CD4-positive, alpha-beta T cell (primary cell): ENCODE measurements around the gene RLBP1. TPM values are rescaled to one million over a fixed set of nuclear protein-coding genes. Genes with fewer than 3 reads are reported as not detected.

Source experiments
- ATAC-seq: fragments of 200-7000 bp; cut with Tn5 transposase; one replicate; pipeline ENCODE4 v1.10.0; 2022; ENCODE audit warnings: mild to moderate bottlenecking; ENCODE audit not compliant: poor library complexity
- CTCF ChIA-PET: fragments of 350-600 bp; sonication (Branson Sonifier 250); formaldehyde crosslinking; loops from one replicate; lab custom pipeline; 2021; ENCODE audit warnings: antibody characterized with exemption, inconsistent platforms; lab: Charles Lee
- POLR2A ChIA-PET: fragments of 350-600 bp; sonication (Branson Sonifier 250); formaldehyde crosslinking; loops from one replicate; lab custom pipeline; 2021; ENCODE audit warnings: antibody characterized with exemption, inconsistent platforms; lab: Charles Lee
- DNase-seq, 14 experiments: peaks; one replicate each; pipeline ENCODE4 v3.0.0-alpha.2; 2013 to 2020; ENCODE audit warnings: mixed read lengths in 2 of 14
- H3K27ac ChIP-seq, 2 donors: one replicate each; pipeline versions ENCODE4 v1.5.1 to v1.7.0; 2013; ENCODE audit warnings: low read length in 2 of 2, low read depth in 1 of 2, mild to moderate bottlenecking in 1 of 2
- H3K27me3 ChIP-seq, 2 experiments: 1 replicate in 1 of 2; 2 replicates in 1 of 2; pipeline versions ENCODE4 v1.6.1 to v1.7.0; 2013; ENCODE audit warnings: low read length in 2 of 2, control low read depth in 1 of 2, mild to moderate bottlenecking in 1 of 2, moderate library complexity in 1 of 2; ENCODE audit not compliant: insufficient read depth in 2 of 2, control insufficient read depth in 1 of 2
- H3K36me3 ChIP-seq: one replicate; pipeline ENCODE4 v1.6.1; 2013; ENCODE audit warnings: low read length, control low read depth; ENCODE audit not compliant: insufficient read depth
- H3K4me1 ChIP-seq: one replicate; pipeline ENCODE4 v1.6.1; 2013; ENCODE audit warnings: low read length, control low read depth; ENCODE audit not compliant: insufficient read depth
- H3K4me3 ChIP-seq: one replicate; pipeline ENCODE4 v1.5.1; 2013; ENCODE audit warnings: mild to moderate bottlenecking, low read length, moderate library complexity
- H3K9me3 ChIP-seq, 2 experiments: 1 replicate in 1 of 2; 2 replicates in 1 of 2; pipeline versions ENCODE4 v1.6.1 to v1.7.0; 2013; ENCODE audit warnings: low read length in 2 of 2, mild to moderate bottlenecking in 2 of 2, control low read depth in 1 of 2, moderate library complexity in 1 of 2; ENCODE audit not compliant: control insufficient read depth in 1 of 2, insufficient read depth in 1 of 2
- H3K27ac Mint-ChIP-seq: one replicate; pipeline ENCODE4 v1.8.0; 2020; ENCODE audit warnings: mixed read lengths
- H3K27me3 Mint-ChIP-seq: one replicate; pipeline ENCODE4 v1.8.0; 2021; ENCODE audit warnings: mixed read lengths
- H3K36me3 Mint-ChIP-seq: one replicate; pipeline ENCODE4 v1.8.0; 2021; ENCODE audit warnings: low read depth, mixed read lengths
- H3K4me1 Mint-ChIP-seq: one replicate; pipeline ENCODE4 v1.8.0; 2021; ENCODE audit warnings: low read depth, mixed read lengths
- H3K4me3 Mint-ChIP-seq: one replicate; pipeline ENCODE4 v1.8.0; 2020; ENCODE audit warnings: mild to moderate bottlenecking, mixed read lengths
- H3K9me3 Mint-ChIP-seq: one replicate; pipeline ENCODE4 v1.8.0; 2020; ENCODE audit warnings: mixed read lengths
- intact Hi-C, 2 experiments: fragments of 100-400 bp; cut with DNase I in 1 of 2; cut with micrococcal nuclease in 1 of 2; formaldehyde crosslinking; loops; one replicate each; pipeline versions ENCODE4 v1.15.1 to v1.9.0; 2023 to 2025; cut with DNase I, micrococcal nuclease
- total RNA-seq, 174 experiments: library from RNA in 2 of 174; stranded (reverse) in 2 of 174; gene quantifications; one replicate each; pipeline ENCODE4 v1.2.3 and lab custom pipeline; 2021 to 2026
- TF ChIP-seq, protein P1 (sequence below): fragments of 200-600 bp; IDR thresholded peaks from one replicate; pipeline ENCODE4 v1.8.0; 2022; ENCODE audit warnings: antibody characterized with exemption, mild to moderate bottlenecking

The RLBP1 gene
- total RNA-seq, 2 experiments from 2014 or later, result not detected

DNA sequence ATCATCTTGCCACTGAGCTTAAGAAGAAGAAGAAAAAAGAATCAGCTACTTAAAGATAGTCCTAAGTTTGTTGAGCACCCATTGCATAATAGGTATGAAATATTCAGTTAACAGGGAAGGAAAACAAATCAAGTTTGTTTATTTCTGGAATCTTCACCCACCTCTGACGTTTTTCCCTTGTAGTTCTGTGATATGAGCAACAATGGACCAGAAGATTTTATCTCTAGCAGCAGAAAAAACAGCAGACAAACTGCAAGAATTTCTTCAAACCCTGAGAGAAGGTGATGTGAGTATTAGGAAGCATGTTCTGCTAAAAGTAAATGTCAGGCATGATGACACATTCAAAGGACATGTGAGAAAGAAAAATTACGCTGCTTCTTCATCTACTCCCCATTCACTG, 26.1 kb upstream of the RLBP1 start:
- no peaks in the 10 kb centered on the region for H3K9me3 Mint-ChIP-seq
- H3K27me3 ChIP-seq, result no peaks in the 10 kb centered on the region
- ChIA-PET POLR2A (no interaction called here), CTCF (interaction anchor here (1.5 kb wide), 1 partner anchor 112 kb away, joined by 5 read pairs; no protein-coding TSS in a partner anchor)
- H3K36me3 ChIP-seq, result peaks cover 7% of the 10 kb centered on the region
- TF ChIP-seq, protein P1, sequence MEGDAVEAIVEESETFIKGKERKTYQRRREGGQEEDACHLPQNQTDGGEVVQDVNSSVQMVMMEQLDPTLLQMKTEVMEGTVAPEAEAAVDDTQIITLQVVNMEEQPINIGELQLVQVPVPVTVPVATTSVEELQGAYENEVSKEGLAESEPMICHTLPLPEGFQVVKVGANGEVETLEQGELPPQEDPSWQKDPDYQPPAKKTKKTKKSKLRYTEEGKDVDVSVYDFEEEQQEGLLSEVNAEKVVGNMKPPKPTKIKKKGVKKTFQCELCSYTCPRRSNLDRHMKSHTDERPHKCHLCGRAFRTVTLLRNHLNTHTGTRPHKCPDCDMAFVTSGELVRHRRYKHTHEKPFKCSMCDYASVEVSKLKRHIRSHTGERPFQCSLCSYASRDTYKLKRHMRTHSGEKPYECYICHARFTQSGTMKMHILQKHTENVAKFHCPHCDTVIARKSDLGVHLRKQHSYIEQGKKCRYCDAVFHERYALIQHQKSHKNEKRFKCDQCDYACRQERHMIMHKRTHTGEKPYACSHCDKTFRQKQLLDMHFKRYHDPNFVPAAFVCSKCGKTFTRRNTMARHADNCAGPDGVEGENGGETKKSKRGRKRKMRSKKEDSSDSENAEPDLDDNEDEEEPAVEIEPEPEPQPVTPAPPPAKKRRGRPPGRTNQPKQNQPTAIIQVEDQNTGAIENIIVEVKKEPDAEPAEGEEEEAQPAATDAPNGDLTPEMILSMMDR, result no peak
- peaks cover 37% of the 10 kb centered on the region for H3K4me1 Mint-ChIP-seq
- H3K4me1 ChIP-seq, result peaks cover 26% of the 10 kb centered on the region
- ATAC-seq, result no peak
- no peak for DNase-seq
- intact Hi-C loops, result loop anchor here in 1 of 2 experiments (10.0 kb wide), 1 partner anchor 623 kb away; the partner anchor contains the start of gene AEN
- no peak overlapping the region for H3K27ac ChIP-seq
- H3K27ac Mint-ChIP-seq, result no peak overlapping the region
- no peaks in the 10 kb centered on the region for H3K9me3 ChIP-seq
- no peaks in the 10 kb centered on the region for H3K27me3 Mint-ChIP-seq
- peaks cover 10% of the 10 kb centered on the region for H3K36me3 Mint-ChIP-seq
- H3K4me3 Mint-ChIP-seq, result no peak overlapping the region
- no peak overlapping the region for H3K4me3 ChIP-seq

DNA sequence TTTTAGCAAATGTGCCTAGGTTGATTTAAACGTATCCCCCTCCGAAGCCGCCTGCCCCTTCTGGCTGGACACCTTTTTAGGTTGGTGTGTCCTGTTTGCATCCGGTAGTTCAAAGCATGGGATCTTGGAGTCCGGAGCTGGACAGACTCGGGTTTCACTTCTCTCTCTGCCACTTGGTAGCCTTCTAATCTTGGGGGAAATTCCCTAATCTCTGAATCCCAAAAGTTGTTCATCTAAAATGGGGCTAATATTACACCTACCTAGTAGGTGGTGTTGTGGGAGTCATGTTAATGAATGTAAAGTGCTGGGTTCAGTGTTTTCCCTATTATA, 23.2 kb upstream of the RLBP1 start:
- intact Hi-C loops, result loop anchor here in 1 of 2 experiments (5.0 to 10.0 kb wide), 3 partner anchors 342 to 777 kb away; partner anchors contain the start of genes AEN, MRPL46 and MRPS11
- Histone ChIP-seq H3K4me1 (peaks cover 26% of the 10 kb centered on the region), H3K27ac (no peak overlapping the region), H3K4me3 (peak overlapping the region; percentile 84), H3K27me3 (no peaks in the 10 kb centered on the region), H3K9me3 (no peaks in the 10 kb centered on the region), H3K36me3 (peaks cover 7% of the 10 kb centered on the region)
- Mint-ChIP-seq H3K27ac (peak overlapping the region; percentile 83), H3K27me3 (no peaks in the 10 kb centered on the region), H3K4me1 (peaks cover 37% of the 10 kb centered on the region), H3K36me3 (peaks cover 10% of the 10 kb centered on the region), H3K4me3 (peak overlapping the region; percentile 92), H3K9me3 (no peaks in the 10 kb centered on the region)
- ChIA-PET CTCF (interaction anchor here (0.6 to 2.8 kb wide), 6 partner anchors 38 to 549 kb away, joined by 3 to 16 read pairs (median 4); no protein-coding TSS in a partner anchor), POLR2A (interaction anchor here (1.3 to 2.7 kb wide), 3 partner anchors 90 to 650 kb away, joined by 3 to 12 read pairs (median 4); partner anchors contain the start of genes ABHD2, AP3S2 and POLG)
- TF ChIP-seq, protein P1, result no peak
- DNase-seq (no peak), ATAC-seq (no peak)

- H3K9me3 ChIP-seq, result no peaks in the 10 kb centered on the region
- ATAC-seq, result peak; percentile 98
- CTCF ChIA-PET, result interaction anchor here (0.7 to 2.8 kb wide), 5 partner anchors 10 to 340 kb away, joined by 3 to 16 read pairs (median 3); no protein-coding TSS in a partner anchor
- H3K27ac ChIP-seq, result no peak within 1 kb of the TSS
- peak within 1 kb of the TSS; percentile 92 for H3K4me3 Mint-ChIP-seq
- TF ChIP-seq, protein P1, result no peak
- intact Hi-C loops, result loop anchor here in 1 of 2 experiments (2.0 to 10.0 kb wide), 4 partner anchors 93 to 777 kb away; partner anchors contain the start of genes AEN, MRPL46 and MRPS11
- peak within 1 kb of the TSS; percentile 83 for H3K27ac Mint-ChIP-seq
- no peaks in the 10 kb centered on the region for H3K9me3 Mint-ChIP-seq
- peaks cover 9% of the 10 kb centered on the region for H3K36me3 Mint-ChIP-seq
- peak within 1 kb of the TSS; percentile 84 for H3K4me3 ChIP-seq
- H3K4me1 ChIP-seq, result peaks cover 26% of the 10 kb centered on the region
- DNase-seq, result peak; percentile 92 to 99 (median 96)
- H3K4me1 Mint-ChIP-seq, result peaks cover 37% of the 10 kb centered on the region
- POLR2A ChIA-PET, result interaction anchor here (1.3 to 2.7 kb wide), 3 partner anchors 91 to 650 kb away, joined by 3 to 12 read pairs (median 4); partner anchors contain the start of genes ABHD2, AP3S2 and POLG
- no peaks in the 10 kb centered on the region for H3K27me3 Mint-ChIP-seq
- H3K36me3 ChIP-seq, result peaks cover 7% of the 10 kb centered on the region
- H3K27me3 ChIP-seq, result no peaks in the 10 kb centered on the region
These were observed 22.6 kb upstream of the RLBP1 start, which contains the start of gene FANCI for GRCh38 chr15:89243691-89244573. Gene FANCI (plus strand): TSS chr15:89243979. CDS start chr15:89247648, 3,669 bp downstream.
